Progenitor cell of endocrine pancreas (in vitro differentiated cells): ENCODE data around the gene INS. TPM values are rescaled to one million over a fixed set of nuclear protein-coding genes. Genes with fewer than 3 reads are reported as not detected.
A peak's percentile ranks its signal among the peaks of the same experiment; 100 is the strongest.

ENCODE experiments used
- DNase-seq: peaks from one replicate; pipeline ENCODE4 v3.0.0; 2021; ENCODE audit warnings: low spot score; ENCODE audit not compliant: unreplicated experiment
- H3K27ac Mint-ChIP-seq: 2 replicates; pipeline ENCODE4 v1.8.0; 2021; ENCODE audit warnings: mild to moderate bottlenecking, moderate library complexity, mixed read lengths
- H3K27me3 Mint-ChIP-seq: 2 replicates; pipeline ENCODE4 v1.8.0; 2021; ENCODE audit warnings: mixed read lengths
- H3K36me3 Mint-ChIP-seq: 2 replicates; pipeline ENCODE4 v1.8.0; 2022; ENCODE audit warnings: mixed read lengths; ENCODE audit not compliant: insufficient read depth
- H3K4me1 Mint-ChIP-seq: 2 replicates; pipeline ENCODE4 v1.8.0; 2021; ENCODE audit warnings: low read depth, mixed read lengths
- H3K4me3 Mint-ChIP-seq: 2 replicates; pipeline ENCODE4 v1.8.0; 2021; ENCODE audit warnings: low read depth, mild to moderate bottlenecking, moderate library complexity, mixed read lengths
- H3K9me3 Mint-ChIP-seq: 2 replicates; pipeline ENCODE4 v1.8.0; 2021; ENCODE audit warnings: low read depth, mixed read lengths
- total RNA-seq: library from RNA; stranded (reverse); gene quantifications from 2 replicates; pipeline ENCODE4 v1.2.1, GENCODE V29; 2021
- TF ChIP-seq, protein P1 (sequence below): fragments of 200-600 bp; sonication (generic); IDR thresholded peaks from one replicate; pipeline ENCODE4 v1.5.0; 2021; ENCODE audit warnings: antibody characterized with exemption, mild to moderate bottlenecking; ENCODE audit not compliant: unreplicated experiment

INS gene
- total RNA-seq, 1 donor from 2014 or later = 75.2 TPM

DNA sequence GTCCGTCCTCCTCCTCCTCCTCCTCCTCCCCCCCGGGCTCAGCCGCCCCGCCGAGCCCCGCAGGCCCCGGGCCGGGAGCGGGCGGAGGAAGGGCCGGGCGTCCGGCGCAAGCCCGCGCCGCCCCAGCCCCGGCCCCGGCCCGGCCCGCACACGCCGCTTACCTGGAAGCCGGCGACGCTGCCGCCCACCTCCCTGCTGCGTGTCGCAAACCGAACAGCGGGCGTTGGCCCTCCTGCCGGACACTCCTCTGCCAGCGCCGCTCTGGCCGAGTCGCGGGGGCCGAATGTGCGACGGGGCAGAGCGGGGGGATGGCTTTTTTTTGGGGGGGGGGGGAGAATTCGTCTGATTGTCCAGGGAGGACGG lies 23.0 kb downstream of the INS start:
- no peaks in the 10 kb centered on the region for H3K9me3 Mint-ChIP-seq
- H3K27ac Mint-ChIP-seq = no peak overlapping the region
- peak overlapping the region; percentile 77 for H3K4me3 Mint-ChIP-seq
- TF ChIP-seq, protein P1, sequence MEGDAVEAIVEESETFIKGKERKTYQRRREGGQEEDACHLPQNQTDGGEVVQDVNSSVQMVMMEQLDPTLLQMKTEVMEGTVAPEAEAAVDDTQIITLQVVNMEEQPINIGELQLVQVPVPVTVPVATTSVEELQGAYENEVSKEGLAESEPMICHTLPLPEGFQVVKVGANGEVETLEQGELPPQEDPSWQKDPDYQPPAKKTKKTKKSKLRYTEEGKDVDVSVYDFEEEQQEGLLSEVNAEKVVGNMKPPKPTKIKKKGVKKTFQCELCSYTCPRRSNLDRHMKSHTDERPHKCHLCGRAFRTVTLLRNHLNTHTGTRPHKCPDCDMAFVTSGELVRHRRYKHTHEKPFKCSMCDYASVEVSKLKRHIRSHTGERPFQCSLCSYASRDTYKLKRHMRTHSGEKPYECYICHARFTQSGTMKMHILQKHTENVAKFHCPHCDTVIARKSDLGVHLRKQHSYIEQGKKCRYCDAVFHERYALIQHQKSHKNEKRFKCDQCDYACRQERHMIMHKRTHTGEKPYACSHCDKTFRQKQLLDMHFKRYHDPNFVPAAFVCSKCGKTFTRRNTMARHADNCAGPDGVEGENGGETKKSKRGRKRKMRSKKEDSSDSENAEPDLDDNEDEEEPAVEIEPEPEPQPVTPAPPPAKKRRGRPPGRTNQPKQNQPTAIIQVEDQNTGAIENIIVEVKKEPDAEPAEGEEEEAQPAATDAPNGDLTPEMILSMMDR = no peak
- H3K36me3 Mint-ChIP-seq = peaks cover 11% of the 10 kb centered on the region
- peaks cover 40% of the 10 kb centered on the region for H3K27me3 Mint-ChIP-seq
- no peak for DNase-seq
- H3K4me1 Mint-ChIP-seq = peaks cover 9% of the 10 kb centered on the region

GRCh38 chr11:2137202-2138067 lies 23.6 kb downstream of the INS start:
- Mint-ChIP-seq H3K9me3 (no peaks in the 10 kb centered on the region), H3K4me1 (peaks cover 7% of the 10 kb centered on the region), H3K4me3 (peak overlapping the region; percentile 84), H3K27ac (peak overlapping the region; percentile 87), H3K27me3 (peaks cover 35% of the 10 kb centered on the region), H3K36me3 (peaks cover 13% of the 10 kb centered on the region)
- TF ChIP-seq, protein P1 = no peak
- DNase-seq = no peak

DNA sequence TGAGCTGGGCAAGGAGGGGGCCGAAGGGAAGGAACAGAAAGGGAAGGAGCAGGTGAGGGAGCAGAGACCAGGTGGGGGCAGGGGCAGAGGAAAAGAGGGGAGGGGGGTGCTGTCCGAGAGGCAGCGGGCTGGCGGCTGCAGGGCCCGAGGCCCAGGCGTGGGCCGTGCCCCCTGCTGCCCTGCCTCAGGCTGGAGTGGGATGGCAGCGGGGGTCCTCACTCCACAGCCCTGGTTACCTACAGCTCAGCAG lies 24.1 kb downstream of the INS start:
- Mint-ChIP-seq H3K4me1 (peaks cover 9% of the 10 kb centered on the region), H3K27me3 (peaks cover 33% of the 10 kb centered on the region), H3K36me3 (peaks cover 13% of the 10 kb centered on the region), H3K27ac (peak overlapping the region; percentile 94), H3K4me3 (peak overlapping the region; percentile 84), H3K9me3 (no peaks in the 10 kb centered on the region)
- DNase-seq = no peak
- TF ChIP-seq, protein P1 = no peak

DNA sequence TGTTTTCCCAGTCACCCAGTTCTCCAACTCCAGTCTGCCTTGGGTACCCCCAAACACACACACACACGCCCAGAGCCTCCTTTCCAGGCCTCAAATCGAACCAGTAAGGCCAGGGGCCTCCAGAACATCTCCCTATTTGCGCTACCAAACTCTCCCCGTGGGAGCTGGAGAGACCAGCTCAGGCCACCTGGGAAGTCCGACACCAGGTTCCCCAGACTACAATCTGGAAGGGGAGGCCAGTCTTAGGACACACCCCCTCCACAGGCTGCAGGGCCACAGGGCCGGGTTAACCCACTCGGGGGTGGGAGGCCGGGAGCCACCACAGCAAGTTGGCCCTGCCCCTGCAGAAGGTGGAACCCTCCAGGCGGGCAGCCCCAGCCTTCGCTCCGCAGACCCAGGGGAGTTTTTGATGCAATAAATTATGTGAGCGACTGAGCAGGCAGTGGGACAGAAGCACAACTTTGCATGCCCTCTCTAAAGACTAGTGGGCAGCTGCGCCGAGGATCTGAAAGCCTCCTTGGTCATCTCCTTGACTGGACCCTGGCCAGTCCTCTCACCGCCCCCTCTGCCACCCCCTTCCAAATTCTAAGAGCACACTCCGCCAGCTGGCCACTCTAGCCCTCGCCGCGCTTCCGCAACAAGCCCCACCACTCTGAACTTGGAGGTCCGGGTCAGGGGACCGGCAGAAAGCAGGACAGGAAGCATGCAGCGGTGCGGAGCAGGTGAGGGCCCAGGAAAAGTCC lies 24.6 kb downstream of the INS start:
- H3K4me3 Mint-ChIP-seq = peak overlapping the region; percentile 84
- no peak for DNase-seq
- TF ChIP-seq, protein P1 = no peak
- peaks cover 31% of the 10 kb centered on the region for H3K27me3 Mint-ChIP-seq
- H3K36me3 Mint-ChIP-seq = peaks cover 14% of the 10 kb centered on the region
- no peaks in the 10 kb centered on the region for H3K9me3 Mint-ChIP-seq
- H3K4me1 Mint-ChIP-seq = peaks cover 6% of the 10 kb centered on the region
- peak overlapping the region; percentile 94 for H3K27ac Mint-ChIP-seq

DNA sequence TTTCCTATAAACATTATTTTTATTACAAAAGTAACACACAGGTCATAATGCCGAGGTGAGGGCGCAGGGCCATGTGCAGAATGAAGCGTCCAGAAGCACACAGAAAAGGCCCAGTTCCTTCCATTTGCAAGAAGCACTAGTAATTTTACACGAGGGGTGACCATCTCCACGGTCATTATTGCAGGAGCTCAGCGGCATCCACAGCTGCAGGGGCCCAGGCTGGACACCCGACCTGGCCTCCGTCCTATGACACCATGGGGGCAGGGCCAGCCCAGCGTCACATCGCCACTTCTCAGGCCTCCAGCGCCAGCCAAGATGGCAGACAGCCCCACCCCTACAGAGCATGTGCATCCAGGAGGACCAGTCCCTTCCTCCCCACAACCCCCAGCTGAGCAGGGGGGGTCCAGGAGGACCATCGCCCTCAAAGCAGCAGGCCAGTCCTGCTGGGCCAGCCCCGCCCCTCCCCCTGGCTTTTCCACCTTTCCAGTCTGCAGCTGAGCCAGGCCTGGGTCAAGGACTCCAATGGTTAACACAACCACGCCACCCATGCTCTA lies 25.3 kb downstream of the INS start:
- H3K27ac Mint-ChIP-seq = peak overlapping the region; percentile 94
- H3K9me3 Mint-ChIP-seq = no peaks in the 10 kb centered on the region
- peaks cover 5% of the 10 kb centered on the region for H3K4me1 Mint-ChIP-seq
- peaks cover 19% of the 10 kb centered on the region for H3K36me3 Mint-ChIP-seq
- no peak for DNase-seq
- H3K4me3 Mint-ChIP-seq = peak overlapping the region; percentile 84
- peaks cover 28% of the 10 kb centered on the region for H3K27me3 Mint-ChIP-seq
- TF ChIP-seq, protein P1 = no peak
